Measurements from ENCODE around the gene ELP6.
"Not testable (repeated sequence)": the region's sequence is repeated elsewhere in the genome, so short reads cannot be mapped to it uniquely, and the experiment has no call there.

ELP6 gene

GRCh38 chr3:47505267-47505666, 8.2 kb downstream of the ELP6 start:
- DNase-seq = not testable (repeated sequence)

- DNase-seq = no peak
Observed at GRCh38 chr3:47504113-47504512, 9.4 kb downstream of the ELP6 start.

- DNase-seq = no peak
Observed at GRCh38 chr3:47503033-47503432, 10.5 kb downstream of the ELP6 start.

- DNase-seq = no peak
Observed at GRCh38 chr3:47496892-47497291, 16.6 kb downstream of the ELP6 start.

DNA sequence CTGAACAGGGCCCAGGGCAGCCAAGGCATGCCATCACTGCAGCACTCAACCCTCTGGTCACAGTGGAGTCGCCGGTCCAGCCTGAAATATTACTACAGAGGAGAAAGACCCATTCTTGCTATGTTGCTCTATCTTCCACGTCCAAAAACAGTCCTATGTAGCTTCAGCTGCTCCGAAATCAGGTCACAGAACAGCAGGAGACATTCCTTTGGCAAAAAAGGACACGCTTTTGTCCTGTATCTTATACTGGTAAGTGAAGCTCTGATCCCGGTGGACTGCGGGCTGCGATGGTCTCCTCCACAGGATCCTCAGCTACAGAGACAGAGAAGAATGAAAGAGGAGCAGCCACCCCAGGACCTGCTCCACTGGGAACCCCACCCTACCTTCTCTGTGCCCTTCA, 17.6 kb downstream of the ELP6 start:
- DNase-seq = no peak

DNA sequence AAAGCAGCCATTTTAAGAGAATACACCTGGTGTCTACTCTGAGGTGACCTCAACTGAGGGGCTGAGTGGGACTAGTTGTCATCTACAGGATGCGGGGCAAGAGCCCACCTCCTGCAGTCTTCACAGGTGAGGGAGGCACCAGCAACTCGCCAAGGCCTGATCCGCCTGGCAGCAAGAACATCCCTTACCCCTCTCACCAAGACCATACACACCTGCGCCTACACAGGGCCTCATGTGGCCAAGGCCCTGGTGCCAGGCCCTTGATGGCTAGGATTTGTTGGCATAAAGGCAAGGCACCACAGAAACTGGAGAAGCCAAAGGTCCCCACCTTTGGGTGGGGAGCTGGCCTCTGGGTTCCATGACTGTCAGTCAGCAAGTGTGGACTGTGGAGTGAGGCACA, 18.4 kb downstream of the ELP6 start:
- DNase-seq = no peak

GRCh38 chr3:47491777-47492176, 21.7 kb downstream of the ELP6 start:
- DNase-seq = no peak

DNA sequence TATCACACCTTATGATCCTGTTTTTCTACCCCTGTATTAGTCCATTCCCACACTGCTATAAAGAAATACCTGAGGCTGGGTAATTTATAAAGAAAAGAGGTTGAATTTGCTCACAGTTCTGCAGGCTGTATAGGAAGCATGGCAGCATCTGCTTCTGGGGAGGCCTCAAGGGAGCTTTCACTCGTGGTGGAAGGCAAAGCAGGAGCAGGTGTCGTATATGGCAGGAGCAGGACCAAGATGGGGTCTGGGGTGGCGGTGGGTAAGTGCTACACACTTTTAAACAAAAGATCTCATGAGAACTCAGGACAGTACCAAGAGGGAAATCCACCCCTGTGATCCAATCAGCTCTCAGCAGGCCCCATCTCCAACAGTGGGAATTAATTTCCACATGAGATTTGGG, 22.3 kb downstream of the ELP6 start:
- no peak for DNase-seq

DNA sequence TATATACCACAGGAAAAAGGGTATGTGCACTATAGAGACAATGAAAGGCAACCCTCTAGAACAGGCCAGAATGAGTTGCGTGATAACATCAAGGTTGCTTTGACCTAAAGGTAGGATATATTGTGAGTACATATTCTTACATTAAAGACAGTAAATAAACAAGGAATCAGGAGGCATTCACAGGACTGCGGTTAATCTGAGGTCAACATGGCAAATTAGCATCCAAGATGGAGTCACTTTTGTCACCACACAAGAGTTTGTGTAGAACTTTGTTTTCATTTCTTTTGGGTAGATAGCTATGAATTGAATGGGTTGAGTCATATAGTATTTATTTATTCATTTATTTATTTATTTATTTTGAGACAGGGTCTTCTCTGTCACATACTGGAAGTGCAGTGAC, 26.2 kb downstream of the ELP6 start:
- no peak for DNase-seq

- DNase-seq = no peak
Observed at GRCh38 chr3:47485812-47486211, 27.7 kb downstream of the ELP6 start.

DNA sequence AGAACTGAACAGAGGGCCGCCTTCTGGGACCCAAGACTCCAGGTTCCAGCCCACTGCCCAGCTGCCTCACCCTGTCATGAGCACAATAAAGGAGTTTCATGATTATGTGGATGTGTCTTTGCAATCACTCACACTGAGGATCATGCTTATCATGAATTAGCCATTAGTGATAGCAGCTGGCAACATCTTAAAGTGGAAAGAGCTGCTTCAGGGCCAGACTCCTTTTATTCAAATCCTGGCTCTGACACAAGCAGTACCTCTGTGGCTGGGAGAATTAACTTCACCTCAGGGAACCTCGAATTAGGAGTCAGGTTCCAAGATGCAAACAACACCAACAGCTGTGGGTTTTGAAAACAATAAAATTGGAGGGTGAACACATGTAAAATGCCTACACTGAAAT, 31.1 kb downstream of the ELP6 start:
- DNase-seq = no peak

GRCh38 chr3:47481763-47482162, 31.7 kb downstream of the ELP6 start:
- DNase-seq = not testable (repeated sequence)

GRCh38 chr3:47480267-47480666, 33.2 kb downstream of the ELP6 start:
- not testable (repeated sequence) for DNase-seq

DNA sequence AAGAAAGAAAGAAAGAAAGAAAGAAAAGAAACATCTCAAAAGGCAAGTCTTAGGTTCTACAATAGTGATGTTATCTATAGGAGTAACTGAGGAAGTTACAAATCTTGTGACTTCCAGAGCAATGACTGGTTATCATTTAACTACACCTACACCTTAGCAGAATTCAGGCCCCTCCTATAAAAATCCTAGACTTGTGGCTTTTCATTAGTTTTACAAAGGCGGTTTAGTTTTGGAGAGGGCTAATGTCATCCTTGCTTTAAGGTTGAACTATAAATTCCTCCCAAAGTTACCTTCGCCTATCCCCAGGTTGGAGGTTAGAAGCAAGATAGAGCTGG, 33.7 kb downstream of the ELP6 start:
- no peak for DNase-seq

DNA sequence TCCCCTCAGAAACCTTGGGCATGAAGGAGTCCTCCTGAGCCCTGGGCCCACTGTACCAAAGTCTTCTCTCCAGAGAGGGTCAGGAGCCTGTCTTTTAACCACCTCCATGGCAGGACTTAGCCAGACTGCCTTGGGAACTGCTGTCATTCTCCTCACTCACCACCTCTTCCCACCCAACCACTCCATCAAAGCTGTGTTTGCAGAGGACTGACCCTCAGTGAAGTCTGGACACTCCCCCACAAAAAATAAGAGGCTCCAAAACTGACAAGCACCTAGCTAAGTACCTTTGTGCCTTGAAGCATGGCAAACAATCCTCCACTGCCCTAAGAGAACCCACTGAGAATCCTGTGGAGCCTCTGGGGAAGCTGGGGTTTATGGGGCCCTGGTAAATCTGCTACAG, 35.5 kb downstream of the ELP6 start:
- no peak for DNase-seq

DNA sequence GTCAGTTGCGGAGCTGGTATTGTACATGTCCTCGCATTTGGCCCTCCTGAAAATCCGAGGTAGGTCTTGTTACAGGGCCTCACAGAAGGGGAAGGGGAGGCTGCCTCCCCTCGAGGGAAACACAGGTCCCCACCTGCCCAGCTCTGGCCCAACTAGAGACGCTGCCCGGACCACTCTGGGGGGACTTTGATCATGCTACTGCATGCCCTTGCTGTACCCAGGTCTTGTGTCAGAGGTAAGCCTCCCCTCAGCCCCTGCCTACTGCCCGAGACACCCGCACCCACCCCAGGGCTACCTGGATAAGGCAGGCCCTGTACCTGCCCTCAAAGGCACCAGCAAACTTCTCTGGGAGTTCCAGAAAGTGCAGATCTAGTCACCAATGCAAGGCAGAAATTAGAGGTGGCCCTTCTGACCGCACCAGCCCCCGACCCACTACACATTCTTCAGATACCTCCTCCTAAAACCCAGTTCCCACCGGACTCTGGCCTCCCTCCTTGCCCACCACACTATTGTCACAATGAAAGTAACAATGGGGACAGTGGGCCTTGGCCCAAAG, 36.8 kb downstream of the ELP6 start:
- no peak for DNase-seq

DNA sequence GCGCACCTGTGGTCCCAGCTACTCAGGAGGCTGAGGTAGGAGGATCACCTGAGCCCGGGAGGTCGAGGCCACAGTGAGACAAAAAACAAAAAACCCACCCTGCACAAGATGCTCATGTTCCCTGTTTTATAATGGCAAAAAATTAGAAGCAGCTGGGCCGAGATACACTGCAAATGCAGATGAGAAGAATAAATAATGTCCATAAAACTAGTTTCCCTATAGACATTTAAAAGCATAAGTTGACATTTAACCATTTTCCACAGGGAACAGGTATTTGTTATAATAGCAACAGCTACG, 37.2 kb downstream of the ELP6 start:
- no peak for DNase-seq

DNA sequence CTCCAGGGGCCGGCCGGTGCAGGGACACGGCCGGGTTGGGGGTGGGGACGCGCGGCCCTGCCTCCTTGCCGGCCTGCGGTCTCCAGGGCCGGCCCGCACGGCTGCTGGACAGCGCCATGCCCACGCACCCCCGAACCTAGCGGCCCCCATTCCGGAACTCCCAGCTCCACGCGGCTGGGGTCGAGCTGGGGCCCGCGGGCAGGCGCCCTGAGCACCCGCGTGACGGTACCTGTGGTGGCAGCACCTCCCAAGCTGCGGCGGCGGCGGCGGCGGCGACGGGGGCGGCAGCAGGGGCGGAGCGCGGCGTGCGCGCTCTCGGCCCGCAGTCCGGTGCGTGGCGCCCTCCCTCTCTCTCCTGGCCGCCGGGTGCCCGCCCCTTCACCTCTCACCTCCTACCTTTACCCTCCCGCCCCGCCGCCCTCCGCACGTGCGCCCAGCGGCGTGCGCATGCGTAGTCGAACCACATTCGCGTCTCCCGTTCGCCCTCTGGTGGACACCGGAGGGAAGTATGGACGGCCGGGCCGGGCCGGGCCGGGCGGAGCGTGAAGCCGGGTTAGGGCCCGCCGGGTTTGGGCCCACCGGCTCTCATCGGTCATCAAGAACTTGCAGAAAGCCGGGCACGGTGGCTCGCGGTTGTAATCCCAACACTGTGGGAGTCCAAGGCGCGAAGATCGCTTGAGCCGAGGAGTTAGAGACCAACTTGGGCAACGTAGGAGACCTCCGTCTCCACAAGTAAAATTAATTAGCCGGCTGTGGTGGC, 37.8 kb downstream of the ELP6 start, which contains the start of gene SCAP:
TSS of gene SCAP (minus strand) at position 372 of the 760 bp plus-strand sequence. CDS start 32,948 bp downstream, outside the sequence.
- DNase-seq = peak; percentile 93

GRCh38 chr3:47475029-47475569, 38.4 kb downstream of the ELP6 start:
- peak; percentile 1 for DNase-seq

DNA sequence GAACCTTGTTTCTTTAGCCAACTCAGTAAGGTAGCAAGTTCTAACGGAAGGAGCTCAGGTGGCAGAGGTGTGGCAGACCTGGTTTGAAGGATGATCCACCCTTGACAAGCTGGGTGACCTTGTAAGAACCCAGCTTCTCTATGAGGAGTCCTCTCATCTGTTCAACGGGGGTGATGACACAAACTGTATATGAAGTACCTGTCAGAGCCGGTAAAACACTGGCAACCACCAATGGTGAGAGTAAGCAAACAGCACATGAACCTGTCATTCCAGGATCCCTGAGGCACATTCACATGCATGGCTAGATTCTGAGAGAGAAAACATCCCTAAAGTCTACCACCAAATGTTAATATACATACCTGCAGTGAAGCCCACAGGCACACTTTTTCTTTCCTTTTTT, 40.1 kb downstream of the ELP6 start:
- no peak for DNase-seq

- no peak for DNase-seq
Observed at GRCh38 chr3:47469616-47470015, 43.9 kb downstream of the ELP6 start.

DNA sequence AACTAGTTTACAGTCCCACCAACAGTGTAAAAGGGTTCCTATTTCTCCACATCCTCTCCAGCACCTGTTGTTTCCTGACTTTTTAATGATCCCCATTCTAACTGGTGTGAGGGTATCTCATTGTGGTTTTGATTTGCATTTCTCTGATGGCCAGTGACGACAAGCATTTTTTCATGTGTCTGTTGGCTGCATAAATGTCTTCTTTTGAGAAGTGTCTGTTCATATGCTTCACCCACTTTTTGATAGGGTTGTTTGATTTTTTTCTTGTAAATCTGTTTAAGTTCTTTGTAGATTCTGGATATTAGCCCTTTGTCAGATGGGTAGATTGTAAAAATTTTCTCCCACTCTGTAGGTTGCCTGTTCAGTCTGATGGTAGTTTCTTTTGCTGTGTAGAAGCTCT, 45.2 kb downstream of the ELP6 start:
- DNase-seq = not testable (repeated sequence)

GRCh38 chr3:47464588-47464987, 48.9 kb downstream of the ELP6 start:
- no peak for DNase-seq

GRCh38 chr3:47459534-47460085, 53.9 kb downstream of the ELP6 start:
- DNase-seq = not testable (repeated sequence)

GRCh38 chr3:47456984-47457383, 56.5 kb downstream of the ELP6 start:
- no peak for DNase-seq
